Measurements from ENCODE around the gene SDK2. TPM values are rescaled to one million over a fixed set of nuclear protein-coding genes. Genes with fewer than 3 reads are reported as not detected.

The SDK2 gene
- total and polyA plus RNA-seq, 2 of the 8 experiments (the other 6 are each of a cell fraction or from before 2014, with no cell fraction given) = 3.9 to 4.1 TPM

- DNase-seq (ENCODE audit: low read depth in 1 of 2, low spot score in 2 of 2) = no peak
- no peak for FAIRE-seq
- H4K20me1 ChIP-seq (replicated peaks in 1 of 2; ENCODE audit: control insufficient read depth in 1 of 2, insufficient read depth in 2 of 2, low read length in 2 of 2) = peaks cover 0 to 1% of the 10 kb centered on the region in 2 experiments
Measured at GRCh38 chr17:73284906-73285602, 359.2 kb downstream of the SDK2 start.

More at GRCh38 chr17:73284906-73285602, 359.2 kb downstream of the SDK2 start:
- no peak overlapping the region for H3K4me2 ChIP-seq (ENCODE audit: insufficient read depth in 1 of 2, low read depth in 2 of 2, low read length in 2 of 2)
- no peak overlapping the region for H3K9ac ChIP-seq (replicated peaks in 1 of 4; ENCODE audit: extremely low read depth in 1 of 4, low read depth in 3 of 4, low read length in 3 of 4)
- no peak overlapping the region for H2BK20ac ChIP-seq (ENCODE audit: low read length)
- H2AFZ ChIP-seq (ENCODE audit: low read length) = no peak overlapping the region
- H3K79me2 ChIP-seq (ENCODE audit: control insufficient read depth in 1 of 2, insufficient read depth in 2 of 2, low read length in 2 of 2) = no peaks in the 10 kb centered on the region
- no peak overlapping the region for H3K4me3 ChIP-seq (ENCODE audit: extremely low read depth in 1 of 4, insufficient read depth in 2 of 4, low read depth in 3 of 4, low read length in 4 of 4)
- H3K23me2 ChIP-seq (ENCODE audit: low read depth, low read length) = no peaks in the 10 kb centered on the region; the same call in 1 of the 2 replicates
- no peak overlapping the region for H2BK120ac ChIP-seq (replicated peaks; ENCODE audit: low read depth, low read length)
- H3K9me3 ChIP-seq (ENCODE audit: insufficient read depth in 2 of 2, low read depth in 1 of 2, low read length in 1 of 2) = no peaks in the 10 kb centered on the region
- no peak overlapping the region for H3K14ac ChIP-seq (ENCODE audit: insufficient read length)
- ChIA-PET POLR2A (ENCODE audit: partially characterized antibody) (interaction anchor here (1.6 kb wide), 1 partner anchor 17 kb away, joined by 5 read pairs; no protein-coding TSS in a partner anchor), CTCF (ENCODE audit: partially characterized antibody) (interaction anchor here (0.6 to 1.6 kb wide), 8 partner anchors 13 to 1451 kb away, joined by 3 to 4 read pairs (median 3); no protein-coding TSS in a partner anchor)
- H2BK5ac ChIP-seq (ENCODE audit: low read depth, low read length) = no peak overlapping the region
- peak overlapping the region; percentile 36 for H4K91ac ChIP-seq (replicated peaks; ENCODE audit: insufficient read length, low read length)
- H3K4ac ChIP-seq (replicated peaks; ENCODE audit: insufficient read length, low read depth, low read length) = no peak overlapping the region
- no peak overlapping the region for H4K5ac ChIP-seq (ENCODE audit: insufficient read length, low read depth, low read length)
- WGBS, 2 experiments (ENCODE audit: extremely low coverage in 1 of 2, insufficient coverage in 1 of 2, insufficient read length in 1 of 2, insufficient replicate concordance in 2 of 2, low coverage in 1 of 2, low lambda C conversion rate in 2 of 2, missing lambda C conversion rate in 1 of 2) = 89% methylated on average over 19 of the region's 20 CpGs; no CpG with 5 or more reads in 1 of the 2 experiments
- H3K18ac ChIP-seq (ENCODE audit: extremely low read depth, low read length) = no peak overlapping the region
- H2BK12ac ChIP-seq (ENCODE audit: low read depth, low read length) = no peak overlapping the region
- H3K36me3 ChIP-seq (ENCODE audit: control insufficient read depth in 2 of 4, insufficient read depth in 4 of 4, low read length in 3 of 4) = peaks cover 0 to 6% (median 2%) of the 10 kb centered on the region in 4 experiments; a peak in 3 of 8 replicates
- H3K27ac ChIP-seq (ENCODE audit: low read depth, low read length) = no peak overlapping the region
- H2AK5ac ChIP-seq (ENCODE audit: low read depth, low read length) = no peak overlapping the region
- peaks cover 0 to 13% (median 7%) of the 10 kb centered on the region in 4 experiments; a peak in 6 of 7 replicates for H3K4me1 ChIP-seq (replicated peaks in 1 of 4; ENCODE audit: control insufficient read depth in 3 of 4, insufficient read depth in 4 of 4, low read length in 3 of 4)
- H3K27me3 ChIP-seq (replicated peaks in 1 of 4; ENCODE audit: control insufficient read depth in 3 of 4, extremely low read depth in 1 of 4, insufficient read depth in 3 of 4, low read length in 3 of 4) = no peaks in the 10 kb centered on the region
- no peak overlapping the region for H2BK15ac ChIP-seq (ENCODE audit: low read length)
- H3K56ac ChIP-seq (replicated peaks; ENCODE audit: insufficient read length, low read depth, low read length) = no peak overlapping the region
- H3K23ac ChIP-seq (ENCODE audit: insufficient read length) = no peak overlapping the region
- no peak overlapping the region for H4K8ac ChIP-seq (ENCODE audit: extremely low read depth, insufficient read depth, low read length)
- peaks cover 8% of the 10 kb centered on the region; the same call in 1 of the 2 replicates for H3K79me1 ChIP-seq (ENCODE audit: low read depth, low read length)
